Measurements from ENCODE around the gene DLL3. TPM values are rescaled to one million over a fixed set of nuclear protein-coding genes. Genes with fewer than 3 reads are reported as not detected.

The DLL3 gene
- total RNA-seq, 1 experiment from 2014 or later: 16.4 TPM

DNA sequence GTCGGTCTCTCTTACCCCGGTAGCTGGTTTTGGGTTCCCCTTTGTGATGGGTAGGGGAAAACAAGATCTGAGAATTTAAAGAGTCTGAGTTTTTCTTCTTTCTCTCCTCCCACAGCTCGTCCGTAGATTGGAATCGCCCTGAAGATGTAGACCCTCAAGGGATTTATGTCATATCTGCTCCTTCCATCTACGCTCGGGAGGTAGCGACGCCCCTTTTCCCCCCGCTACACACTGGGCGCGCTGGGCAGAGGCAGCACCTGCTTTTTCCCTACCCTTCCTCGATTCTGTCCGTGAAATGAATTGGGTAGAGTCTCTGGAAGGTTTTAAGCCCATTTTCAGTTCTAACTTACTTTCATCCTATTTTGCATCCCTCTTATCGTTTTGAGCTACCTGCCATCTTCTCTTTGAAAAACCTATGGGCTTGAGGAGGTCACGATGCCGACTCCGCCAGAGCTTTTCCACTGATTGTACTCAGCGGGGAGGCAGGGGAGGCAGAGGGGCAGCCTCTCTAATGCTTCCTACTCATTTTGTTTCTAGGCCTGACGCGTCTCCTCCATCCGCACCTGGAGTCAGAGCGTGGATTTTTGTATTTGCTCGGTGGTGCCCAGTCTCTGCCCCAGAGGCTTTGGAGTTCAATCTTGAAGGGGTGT, 9.1 kb downstream of the DLL3 start (continued):
- TF ChIP-seq, protein P1, sequence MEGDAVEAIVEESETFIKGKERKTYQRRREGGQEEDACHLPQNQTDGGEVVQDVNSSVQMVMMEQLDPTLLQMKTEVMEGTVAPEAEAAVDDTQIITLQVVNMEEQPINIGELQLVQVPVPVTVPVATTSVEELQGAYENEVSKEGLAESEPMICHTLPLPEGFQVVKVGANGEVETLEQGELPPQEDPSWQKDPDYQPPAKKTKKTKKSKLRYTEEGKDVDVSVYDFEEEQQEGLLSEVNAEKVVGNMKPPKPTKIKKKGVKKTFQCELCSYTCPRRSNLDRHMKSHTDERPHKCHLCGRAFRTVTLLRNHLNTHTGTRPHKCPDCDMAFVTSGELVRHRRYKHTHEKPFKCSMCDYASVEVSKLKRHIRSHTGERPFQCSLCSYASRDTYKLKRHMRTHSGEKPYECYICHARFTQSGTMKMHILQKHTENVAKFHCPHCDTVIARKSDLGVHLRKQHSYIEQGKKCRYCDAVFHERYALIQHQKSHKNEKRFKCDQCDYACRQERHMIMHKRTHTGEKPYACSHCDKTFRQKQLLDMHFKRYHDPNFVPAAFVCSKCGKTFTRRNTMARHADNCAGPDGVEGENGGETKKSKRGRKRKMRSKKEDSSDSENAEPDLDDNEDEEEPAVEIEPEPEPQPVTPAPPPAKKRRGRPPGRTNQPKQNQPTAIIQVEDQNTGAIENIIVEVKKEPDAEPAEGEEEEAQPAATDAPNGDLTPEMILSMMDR (IDR thresholded peaks at IDR 0.05): no peak
- no peak for TF ChIP-seq ZNF396 (CRISPR knock-in tag; IDR thresholded peaks at IDR 0.05; ENCODE audit: borderline replicate concordance)
- TF ChIP-seq, protein P2, sequence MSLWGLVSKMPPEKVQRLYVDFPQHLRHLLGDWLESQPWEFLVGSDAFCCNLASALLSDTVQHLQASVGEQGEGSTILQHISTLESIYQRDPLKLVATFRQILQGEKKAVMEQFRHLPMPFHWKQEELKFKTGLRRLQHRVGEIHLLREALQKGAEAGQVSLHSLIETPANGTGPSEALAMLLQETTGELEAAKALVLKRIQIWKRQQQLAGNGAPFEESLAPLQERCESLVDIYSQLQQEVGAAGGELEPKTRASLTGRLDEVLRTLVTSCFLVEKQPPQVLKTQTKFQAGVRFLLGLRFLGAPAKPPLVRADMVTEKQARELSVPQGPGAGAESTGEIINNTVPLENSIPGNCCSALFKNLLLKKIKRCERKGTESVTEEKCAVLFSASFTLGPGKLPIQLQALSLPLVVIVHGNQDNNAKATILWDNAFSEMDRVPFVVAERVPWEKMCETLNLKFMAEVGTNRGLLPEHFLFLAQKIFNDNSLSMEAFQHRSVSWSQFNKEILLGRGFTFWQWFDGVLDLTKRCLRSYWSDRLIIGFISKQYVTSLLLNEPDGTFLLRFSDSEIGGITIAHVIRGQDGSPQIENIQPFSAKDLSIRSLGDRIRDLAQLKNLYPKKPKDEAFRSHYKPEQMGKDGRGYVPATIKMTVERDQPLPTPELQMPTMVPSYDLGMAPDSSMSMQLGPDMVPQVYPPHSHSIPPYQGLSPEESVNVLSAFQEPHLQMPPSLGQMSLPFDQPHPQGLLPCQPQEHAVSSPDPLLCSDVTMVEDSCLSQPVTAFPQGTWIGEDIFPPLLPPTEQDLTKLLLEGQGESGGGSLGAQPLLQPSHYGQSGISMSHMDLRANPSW (CRISPR knock-in tag; conservative IDR thresholded peaks at IDR 0.05; ENCODE audit: low read depth): no peak
- TF ChIP-seq KAT7 (CRISPR knock-in tag; IDR thresholded peaks at IDR 0.05; ENCODE audit: borderline replicate concordance): no peak
- no peak for TF ChIP-seq ATF1 (CRISPR knock-in tag; IDR thresholded peaks at IDR 0.05)
- TF ChIP-seq ETV6 (CRISPR knock-in tag; IDR thresholded peaks at IDR 0.05): no peak

DNA sequence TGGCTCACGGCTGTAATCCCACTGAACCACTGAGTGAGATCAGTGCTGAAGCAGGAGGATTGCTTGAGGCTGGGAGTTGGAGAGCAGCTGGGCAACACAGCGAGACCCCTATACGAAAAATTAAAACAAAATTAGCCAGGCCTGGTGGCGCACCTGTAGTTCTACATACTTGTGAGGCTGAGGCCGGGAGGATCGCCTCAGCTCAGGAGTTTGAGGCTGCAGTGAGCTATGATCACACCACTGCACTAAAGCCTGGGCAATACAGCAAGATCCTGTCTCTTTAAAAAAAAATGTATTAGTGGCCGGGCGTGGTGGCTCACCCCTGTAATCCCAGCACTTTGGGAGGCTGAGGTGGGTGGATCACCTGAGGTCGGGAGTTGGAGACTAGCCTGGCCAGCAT, 9.9 kb downstream of the DLL3 start:
- TF ChIP-seq, protein P3, sequence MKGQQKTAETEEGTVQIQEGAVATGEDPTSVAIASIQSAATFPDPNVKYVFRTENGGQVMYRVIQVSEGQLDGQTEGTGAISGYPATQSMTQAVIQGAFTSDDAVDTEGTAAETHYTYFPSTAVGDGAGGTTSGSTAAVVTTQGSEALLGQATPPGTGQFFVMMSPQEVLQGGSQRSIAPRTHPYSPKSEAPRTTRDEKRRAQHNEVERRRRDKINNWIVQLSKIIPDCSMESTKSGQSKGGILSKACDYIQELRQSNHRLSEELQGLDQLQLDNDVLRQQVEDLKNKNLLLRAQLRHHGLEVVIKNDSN (CRISPR knock-in tag; IDR thresholded peaks at IDR 0.05): no peak
- TF ChIP-seq ZNF317 (CRISPR knock-in tag; IDR thresholded peaks at IDR 0.05; ENCODE audit: borderline replicate concordance, low read depth) (no peak), NR3C1 (CRISPR knock-in tag; conservative IDR thresholded peaks at IDR 0.05; ENCODE audit: low read depth) (no peak), KAT7 (CRISPR knock-in tag; IDR thresholded peaks at IDR 0.05; ENCODE audit: borderline replicate concordance) (no peak), ZNF121 (CRISPR knock-in tag; IDR thresholded peaks at IDR 0.05) (peak; percentile 86)
- TF ChIP-seq, protein P4, sequence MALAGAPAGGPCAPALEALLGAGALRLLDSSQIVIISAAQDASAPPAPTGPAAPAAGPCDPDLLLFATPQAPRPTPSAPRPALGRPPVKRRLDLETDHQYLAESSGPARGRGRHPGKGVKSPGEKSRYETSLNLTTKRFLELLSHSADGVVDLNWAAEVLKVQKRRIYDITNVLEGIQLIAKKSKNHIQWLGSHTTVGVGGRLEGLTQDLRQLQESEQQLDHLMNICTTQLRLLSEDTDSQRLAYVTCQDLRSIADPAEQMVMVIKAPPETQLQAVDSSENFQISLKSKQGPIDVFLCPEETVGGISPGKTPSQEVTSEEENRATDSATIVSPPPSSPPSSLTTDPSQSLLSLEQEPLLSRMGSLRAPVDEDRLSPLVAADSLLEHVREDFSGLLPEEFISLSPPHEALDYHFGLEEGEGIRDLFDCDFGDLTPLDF (CRISPR knock-in tag; IDR thresholded peaks at IDR 0.05): no peak
- DNase-seq (ENCODE audit: low spot score): no peak
- Mint-ChIP-seq H3K4me3 (no peak overlapping the region), H3K4me1 (peaks cover 10% of the 10 kb centered on the region), H3K36me3 (peaks cover 3% of the 10 kb centered on the region; the same call in 1 of the 2 replicates), H3K27ac (no peak overlapping the region), H3K9me3 (no peaks in the 10 kb centered on the region), H3K27me3 (ENCODE audit: low read depth) (peaks cover 86% of the 10 kb centered on the region)
- POLR2A ChIA-PET: no interaction called here
- CTCF ChIA-PET: interaction anchor here (1.0 to 1.7 kb wide), 2 partner anchors 24 to 34 kb away, joined by 3 to 4 read pairs; partner anchors contain the start of gene EID2B
- ATAC-seq: no peak

DNA sequence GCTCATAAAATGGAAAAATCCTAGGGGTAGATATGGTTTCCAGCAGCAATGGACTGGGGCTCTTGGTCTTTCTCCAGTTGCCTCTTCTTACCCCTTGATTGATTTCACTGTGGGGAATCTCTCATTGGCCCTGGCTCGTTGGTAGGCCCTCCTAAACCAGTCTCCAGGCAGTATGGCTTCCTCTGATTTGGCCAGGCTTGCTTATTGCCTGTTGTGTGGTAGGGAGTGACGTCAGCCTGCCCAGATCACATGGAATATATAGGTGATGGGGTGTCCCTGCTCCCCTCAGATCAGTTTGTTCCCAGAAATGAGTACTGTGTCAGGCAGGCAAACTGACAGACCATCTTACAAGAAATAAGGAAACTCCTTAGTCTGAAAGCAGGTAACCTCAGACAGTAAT, 10.5 kb downstream of the DLL3 start:
- H3K4me3 Mint-ChIP-seq: no peak overlapping the region
- H3K27ac Mint-ChIP-seq: no peak overlapping the region
- H3K4me1 Mint-ChIP-seq: peaks cover 10% of the 10 kb centered on the region
- H3K36me3 Mint-ChIP-seq: no peaks in the 10 kb centered on the region
- no peaks in the 10 kb centered on the region for H3K9me3 Mint-ChIP-seq
- DNase-seq (ENCODE audit: low spot score) (no peak), ATAC-seq (no peak)
- peaks cover 86% of the 10 kb centered on the region for H3K27me3 Mint-ChIP-seq (ENCODE audit: low read depth)
- ChIA-PET POLR2A (no interaction called here), CTCF (interaction anchor here (1.7 kb wide), 1 partner anchor 35 kb away, joined by 4 read pairs; no protein-coding TSS in a partner anchor)
- no peak for TF ChIP-seq JAZF1 (CRISPR knock-in tag; IDR thresholded peaks at IDR 0.05)
- TF ChIP-seq, protein P5, sequence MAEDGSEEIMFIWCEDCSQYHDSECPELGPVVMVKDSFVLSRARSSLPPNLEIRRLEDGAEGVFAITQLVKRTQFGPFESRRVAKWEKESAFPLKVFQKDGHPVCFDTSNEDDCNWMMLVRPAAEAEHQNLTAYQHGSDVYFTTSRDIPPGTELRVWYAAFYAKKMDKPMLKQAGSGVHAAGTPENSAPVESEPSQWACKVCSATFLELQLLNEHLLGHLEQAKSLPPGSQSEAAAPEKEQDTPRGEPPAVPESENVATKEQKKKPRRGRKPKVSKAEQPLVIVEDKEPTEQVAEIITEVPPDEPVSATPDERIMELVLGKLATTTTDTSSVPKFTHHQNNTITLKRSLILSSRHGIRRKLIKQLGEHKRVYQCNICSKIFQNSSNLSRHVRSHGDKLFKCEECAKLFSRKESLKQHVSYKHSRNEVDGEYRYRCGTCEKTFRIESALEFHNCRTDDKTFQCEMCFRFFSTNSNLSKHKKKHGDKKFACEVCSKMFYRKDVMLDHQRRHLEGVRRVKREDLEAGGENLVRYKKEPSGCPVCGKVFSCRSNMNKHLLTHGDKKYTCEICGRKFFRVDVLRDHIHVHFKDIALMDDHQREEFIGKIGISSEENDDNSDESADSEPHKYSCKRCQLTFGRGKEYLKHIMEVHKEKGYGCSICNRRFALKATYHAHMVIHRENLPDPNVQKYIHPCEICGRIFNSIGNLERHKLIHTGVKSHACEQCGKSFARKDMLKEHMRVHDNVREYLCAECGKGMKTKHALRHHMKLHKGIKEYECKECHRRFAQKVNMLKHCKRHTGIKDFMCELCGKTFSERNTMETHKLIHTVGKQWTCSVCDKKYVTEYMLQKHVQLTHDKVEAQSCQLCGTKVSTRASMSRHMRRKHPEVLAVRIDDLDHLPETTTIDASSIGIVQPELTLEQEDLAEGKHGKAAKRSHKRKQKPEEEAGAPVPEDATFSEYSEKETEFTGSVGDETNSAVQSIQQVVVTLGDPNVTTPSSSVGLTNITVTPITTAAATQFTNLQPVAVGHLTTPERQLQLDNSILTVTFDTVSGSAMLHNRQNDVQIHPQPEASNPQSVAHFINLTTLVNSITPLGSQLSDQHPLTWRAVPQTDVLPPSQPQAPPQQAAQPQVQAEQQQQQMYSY (CRISPR knock-in tag; IDR thresholded peaks at IDR 0.05): no peak
- TF ChIP-seq, protein P6, sequence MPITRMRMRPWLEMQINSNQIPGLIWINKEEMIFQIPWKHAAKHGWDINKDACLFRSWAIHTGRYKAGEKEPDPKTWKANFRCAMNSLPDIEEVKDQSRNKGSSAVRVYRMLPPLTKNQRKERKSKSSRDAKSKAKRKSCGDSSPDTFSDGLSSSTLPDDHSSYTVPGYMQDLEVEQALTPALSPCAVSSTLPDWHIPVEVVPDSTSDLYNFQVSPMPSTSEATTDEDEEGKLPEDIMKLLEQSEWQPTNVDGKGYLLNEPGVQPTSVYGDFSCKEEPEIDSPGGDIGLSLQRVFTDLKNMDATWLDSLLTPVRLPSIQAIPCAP (CRISPR knock-in tag; IDR thresholded peaks at IDR 0.05): no peak
- no peak for TF ChIP-seq ESRRA (CRISPR knock-in tag; IDR thresholded peaks at IDR 0.05; ENCODE audit: borderline replicate concordance)
- TF ChIP-seq, protein P7, sequence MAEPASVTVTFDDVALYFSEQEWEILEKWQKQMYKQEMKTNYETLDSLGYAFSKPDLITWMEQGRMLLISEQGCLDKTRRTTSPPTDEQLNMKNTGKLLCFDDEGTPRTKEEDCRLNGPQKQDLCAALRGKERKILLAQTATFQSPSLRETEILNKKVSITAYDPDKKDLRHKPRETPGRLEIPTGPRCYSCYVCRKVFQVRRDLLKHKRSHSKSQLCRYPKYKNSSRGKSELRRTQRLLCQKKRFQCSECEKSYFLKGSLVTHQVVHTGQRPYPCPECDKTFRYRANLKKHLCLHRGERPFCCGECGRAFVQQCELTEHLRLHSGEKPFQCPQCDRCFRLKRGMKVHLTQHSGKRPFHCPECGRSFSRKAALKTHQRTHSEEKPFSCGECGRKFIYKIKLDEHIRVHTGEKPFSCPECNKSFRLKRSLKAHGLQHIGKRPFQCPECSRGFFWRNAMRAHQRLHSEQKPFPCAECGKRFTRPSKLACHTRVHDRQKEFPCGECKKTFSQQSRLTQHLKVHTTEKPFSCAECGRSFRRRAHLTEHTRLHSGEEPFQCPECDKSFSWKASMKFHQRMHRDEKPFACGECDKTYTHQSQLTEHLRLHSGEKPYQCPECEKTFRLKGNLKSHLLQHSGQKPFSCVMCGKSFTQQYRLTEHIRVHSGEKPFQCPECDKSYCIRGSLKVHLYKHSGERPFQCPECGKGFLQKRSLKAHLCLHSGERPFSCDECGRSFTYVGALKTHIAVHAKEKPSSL (CRISPR knock-in tag; conservative IDR thresholded peaks at IDR 0.05): no peak
- TF ChIP-seq ETV6 (CRISPR knock-in tag; IDR thresholded peaks at IDR 0.05): no peak

Data from WTC11 (cell line).